HEK293 (cell line): ENCODE results near the gene NFS1.

Experiments used
- CTCF ChIA-PET: fragments of 350-600 bp; formaldehyde crosslinking; extraction: SDS; loops from one replicate; lab custom pipeline; 2021; ENCODE audit warnings: antibody characterized with exemption; lab: Yijun Ruan, JAX
- POLR2A ChIA-PET: fragments of 300-600 bp; formaldehyde crosslinking; extraction: SDS; loops from one replicate; lab custom pipeline; 2020; ENCODE audit warnings: antibody characterized with exemption, inconsistent platforms; lab: Yijun Ruan, JAX
- H3K27ac ChIP-seq: fragments of 200-500 bp; sonication (Bioruptor generic); 2 replicates; pipeline ENCODE4 v1.5.1; 2014; ENCODE audit warnings: low read depth, low read length, control low read depth, inconsistent platforms; ENCODE audit errors: extremely low read depth
- H3K36me3 ChIP-seq, 2 experiments: fragments of 200-500 bp in 1 of 2; sonication (Bioruptor generic) in 1 of 2; 1 replicate in 1 of 2; 2 replicates in 1 of 2; pipeline ENCODE4 v1.5.1; 2014 to 2017; ENCODE audit warnings: inconsistent platforms in 2 of 2, low read length in 2 of 2; ENCODE audit not compliant: control insufficient read depth in 2 of 2, insufficient read depth in 1 of 2
- H3K4me1 ChIP-seq: fragments of 200-500 bp; sonication (Bioruptor generic); 2 replicates; pipeline ENCODE4 v1.5.1; 2014; ENCODE audit warnings: mild to moderate bottlenecking, low read length, inconsistent platforms; ENCODE audit not compliant: control insufficient read depth, insufficient read depth
- H3K4me3 ChIP-seq: 2 replicates; pipeline ENCODE4 v1.5.1; 2011; ENCODE audit warnings: low read depth, mild to moderate bottlenecking, control low read depth, low read length, moderate library complexity
- H3K9me3 ChIP-seq: fragments of 200-500 bp; sonication (Bioruptor generic); 2 replicates; pipeline ENCODE4 v1.5.1; 2014; ENCODE audit warnings: low read depth, low read length, inconsistent platforms; ENCODE audit not compliant: control insufficient read depth, insufficient read depth
- HOXA7 ChIP-seq: sonication (generic); formaldehyde crosslinking; IDR thresholded peaks from 2 replicates; pipeline ENCODE4 v1.8.1; 2022; ENCODE audit warnings: missing genetic modification reagents, borderline replicate concordance
- HOXD13 ChIP-seq: sonication (generic); formaldehyde crosslinking; IDR thresholded peaks from 2 replicates; pipeline ENCODE4 v1.8.0; 2022; ENCODE audit warnings: missing genetic modification reagents, borderline replicate concordance
- IKZF3 ChIP-seq: fragments of 450-650 bp; IDR thresholded peaks from 2 replicates; pipeline ENCODE4 v1.5.0; 2018; ENCODE audit warnings: missing biosample characterization, mild to moderate bottlenecking, missing genetic modification characterization, moderate library complexity
- KLF7 ChIP-seq: fragments of 450-650 bp; formaldehyde crosslinking; IDR thresholded peaks from 2 replicates; pipeline ENCODE4 v1.5.1; 2016; ENCODE audit warnings: missing biosample characterization, missing genetic modification characterization, borderline replicate concordance
- PRDM1 ChIP-seq: fragments of 450-650 bp; formaldehyde crosslinking; IDR thresholded peaks from 2 replicates; pipeline ENCODE4; 2016; ENCODE audit warnings: missing biosample characterization, missing genetic modification characterization
- ZBTB17 ChIP-seq: fragments of 450-650 bp; formaldehyde crosslinking; IDR thresholded peaks from 2 replicates; pipeline ENCODE4 v1.5.1; 2016; ENCODE audit warnings: missing biosample characterization, missing genetic modification characterization
- ZFHX2 ChIP-seq: fragments of 450-650 bp; formaldehyde crosslinking; conservative IDR thresholded peaks from 2 replicates; pipeline ENCODE4 v1.5.1; 2016; ENCODE audit warnings: missing biosample characterization, missing genetic modification characterization
- ZNF433 ChIP-seq: fragments of 450-650 bp; formaldehyde crosslinking; IDR thresholded peaks from 2 replicates; pipeline ENCODE4 v1.5.1; 2016; ENCODE audit warnings: missing biosample characterization, missing genetic modification characterization, low read depth
- ZNF558 ChIP-seq: fragments of 450-650 bp; formaldehyde crosslinking; IDR thresholded peaks from 2 replicates; pipeline ENCODE4 v1.5.1; 2016; ENCODE audit warnings: missing biosample characterization, missing genetic modification characterization
- ZNF610 ChIP-seq: fragments of 450-650 bp; formaldehyde crosslinking; IDR thresholded peaks from 2 replicates; pipeline ENCODE4 v1.5.1; 2016; ENCODE audit warnings: missing biosample characterization, missing genetic modification characterization, borderline replicate concordance
- ZNF660 ChIP-seq: fragments of 450-650 bp; IDR thresholded peaks from 2 replicates; pipeline ENCODE4 v1.5.1; 2018; ENCODE audit warnings: missing biosample characterization, mild to moderate bottlenecking, missing genetic modification characterization
- ZNF664 ChIP-seq: fragments of 450-650 bp; formaldehyde crosslinking; IDR thresholded peaks from 2 replicates; pipeline ENCODE4 v1.5.1; 2016; ENCODE audit warnings: missing biosample characterization, missing genetic modification characterization
- TF ChIP-seq, protein P1 (sequence below): fragments of 450-650 bp; formaldehyde crosslinking; IDR thresholded peaks from 2 replicates; pipeline ENCODE4 v1.5.1; 2016; ENCODE audit warnings: missing biosample characterization, missing genetic modification characterization
- TF ChIP-seq, protein P2 (sequence below): fragments of 450-650 bp; formaldehyde crosslinking; IDR thresholded peaks from 2 replicates; pipeline ENCODE4 v1.5.1; 2017; ENCODE audit warnings: missing biosample characterization, missing genetic modification characterization

Gene NFS1

GRCh38 chr20:35741892-35742740 is 43.0 kb upstream of the NFS1 start, which contains the start of gene RBM39 (continued):
- peak; percentile 79 for TF ChIP-seq KLF7
- TF ChIP-seq ZNF610, result peak; percentile 48
- TF ChIP-seq ZNF558, result peak; percentile 65; the same call in 1 of the 2 replicates
- TF ChIP-seq ZFHX2 (tag by site-specific recombination), result peak; percentile 97
- TF ChIP-seq ZNF433 (tag by site-specific recombination), result no peak

DNA sequence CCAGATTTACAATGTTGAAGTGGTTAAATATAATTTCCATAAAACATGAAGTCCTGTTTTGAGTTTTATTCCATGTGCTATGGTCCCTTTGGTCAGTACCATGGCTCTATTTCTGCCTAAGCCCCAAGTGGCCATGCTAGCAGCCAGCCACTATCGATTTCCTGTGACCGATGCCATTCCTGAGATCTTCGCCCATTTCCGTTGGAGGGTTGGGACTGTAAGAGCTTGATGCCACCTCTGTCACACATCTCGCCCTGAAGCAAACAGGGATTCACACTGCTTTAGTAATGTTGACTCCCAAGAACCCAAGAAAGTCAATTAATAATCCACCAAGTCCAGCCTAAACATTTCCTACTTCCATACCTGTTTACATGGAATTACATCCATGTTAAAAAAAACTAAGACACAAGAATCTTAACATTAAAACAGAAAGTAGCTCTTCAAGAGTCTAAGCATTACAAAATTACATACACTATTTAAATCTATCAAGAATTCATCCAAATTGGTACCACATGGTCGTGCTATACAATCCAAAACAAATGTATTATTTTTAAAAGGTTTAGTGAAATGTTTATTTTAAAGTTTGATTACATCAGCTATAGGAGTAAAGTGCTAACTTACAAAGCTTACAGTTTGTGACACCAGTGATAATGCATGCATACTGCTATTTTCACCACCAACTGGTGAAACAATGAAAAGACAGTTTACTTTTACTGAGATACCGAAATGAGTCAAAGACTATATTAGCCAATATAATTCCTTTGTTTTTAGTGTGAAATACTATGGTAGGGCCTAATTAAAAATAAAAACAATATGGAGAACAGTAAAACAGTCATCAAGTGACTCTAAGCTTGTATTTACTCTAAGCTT is 40.4 kb upstream of the NFS1 start:
- CTCF ChIA-PET, result interaction anchor here (0.6 to 1.3 kb wide), 6 partner anchors 42 to 399 kb away, joined by 3 to 6 read pairs (median 4); partner anchors contain the start of gene SCAND1
- Histone ChIP-seq H3K9me3 (no peaks in the 10 kb centered on the region), H3K4me3 (peak overlapping the region; percentile 91), H3K36me3 (peaks cover 53 to 67% of the 10 kb centered on the region in 2 experiments), H3K27ac (no peak overlapping the region), H3K4me1 (peaks cover 4% of the 10 kb centered on the region)
- no peak for TF ChIP-seq HOXD13 (CRISPR knock-in tag)
- TF ChIP-seq, protein P1, sequence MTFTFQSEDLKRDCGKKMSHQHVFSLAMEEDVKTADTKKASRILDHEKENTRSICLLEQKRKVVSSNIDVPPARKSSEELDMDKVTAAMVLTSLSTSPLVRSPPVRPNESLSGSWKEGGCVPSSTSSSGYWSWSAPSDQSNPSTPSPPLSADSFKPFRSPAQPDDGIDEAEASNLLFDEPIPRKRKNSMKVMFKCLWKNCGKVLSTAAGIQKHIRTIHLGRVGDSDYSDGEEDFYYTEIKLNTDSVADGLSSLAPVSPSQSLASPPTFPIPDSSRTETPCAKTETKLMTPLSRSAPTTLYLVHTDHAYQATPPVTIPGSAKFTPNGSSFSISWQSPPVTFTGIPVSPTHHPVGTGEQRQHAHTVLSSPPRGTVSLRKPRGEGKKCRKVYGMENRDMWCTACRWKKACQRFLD, result no peak
- 0 out of 2 replicates have a peak, but pooled peaks have one; percentile 24 for TF ChIP-seq ZNF660 (tag by site-specific recombination)
- peak; percentile 60; the same call in 1 of the 2 replicates for TF ChIP-seq PRDM1 (tag by site-specific recombination)
- TF ChIP-seq, protein P2, sequence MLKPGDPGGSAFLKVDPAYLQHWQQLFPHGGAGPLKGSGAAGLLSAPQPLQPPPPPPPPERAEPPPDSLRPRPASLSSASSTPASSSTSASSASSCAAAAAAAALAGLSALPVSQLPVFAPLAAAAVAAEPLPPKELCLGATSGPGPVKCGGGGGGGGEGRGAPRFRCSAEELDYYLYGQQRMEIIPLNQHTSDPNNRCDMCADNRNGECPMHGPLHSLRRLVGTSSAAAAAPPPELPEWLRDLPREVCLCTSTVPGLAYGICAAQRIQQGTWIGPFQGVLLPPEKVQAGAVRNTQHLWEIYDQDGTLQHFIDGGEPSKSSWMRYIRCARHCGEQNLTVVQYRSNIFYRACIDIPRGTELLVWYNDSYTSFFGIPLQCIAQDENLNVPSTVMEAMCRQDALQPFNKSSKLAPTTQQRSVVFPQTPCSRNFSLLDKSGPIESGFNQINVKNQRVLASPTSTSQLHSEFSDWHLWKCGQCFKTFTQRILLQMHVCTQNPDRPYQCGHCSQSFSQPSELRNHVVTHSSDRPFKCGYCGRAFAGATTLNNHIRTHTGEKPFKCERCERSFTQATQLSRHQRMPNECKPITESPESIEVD (tag by site-specific recombination), result peak; percentile 52; the same call in 1 of the 2 replicates
- 0 out of 2 replicates have a peak, but pooled peaks have one; percentile 16 for TF ChIP-seq IKZF3 (tag by site-specific recombination)
- TF ChIP-seq ZNF664, result peak; percentile 96
- POLR2A ChIA-PET, result interaction anchor here (0.9 to 1.9 kb wide), 3 partner anchors 9 to 144 kb away, joined by 4 to 10 read pairs (median 4); no protein-coding TSS in a partner anchor

DNA sequence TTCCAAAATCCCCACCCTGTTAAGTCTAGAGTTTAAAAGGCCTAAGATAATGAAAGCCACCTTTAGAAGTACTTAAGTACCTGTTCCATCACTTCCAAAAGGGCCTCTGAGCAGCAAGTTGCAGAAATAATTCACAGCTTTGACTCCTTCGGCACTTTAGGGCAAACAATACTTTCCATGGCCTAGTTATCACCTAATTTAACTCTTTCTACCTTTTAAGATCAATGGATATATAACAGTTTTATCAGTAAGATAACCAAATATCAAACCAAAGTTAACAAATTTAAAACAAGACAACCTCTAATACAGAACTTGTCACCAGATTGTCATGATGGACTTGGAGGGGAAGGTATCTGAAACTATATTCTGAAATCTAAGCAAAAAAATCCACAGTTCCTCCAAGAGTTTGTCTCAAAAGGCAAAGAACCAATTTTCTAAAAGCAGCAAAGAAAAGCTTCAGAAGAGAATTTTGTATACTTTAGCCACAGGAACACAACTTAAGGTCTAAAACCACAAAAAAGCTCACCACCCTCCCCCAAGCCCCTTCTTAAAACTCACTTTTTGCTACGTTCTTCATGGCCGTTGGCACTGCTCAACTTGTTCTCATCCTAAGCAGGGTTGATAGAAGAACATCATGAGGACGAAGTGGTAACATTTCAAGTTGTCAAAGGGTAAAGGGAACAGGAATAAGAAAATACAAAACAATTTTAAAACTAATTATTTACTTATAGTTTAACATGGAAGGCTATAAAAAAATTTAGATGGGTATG is 39.4 kb upstream of the NFS1 start:
- peaks cover 59 to 76% of the 10 kb centered on the region in 2 experiments for H3K36me3 ChIP-seq
- CTCF ChIA-PET, result interaction anchor here (0.6 kb wide), 1 partner anchor 149 kb away, joined by 4 read pairs; no protein-coding TSS in a partner anchor
- H3K4me3 ChIP-seq, result no peak overlapping the region
- no peaks in the 10 kb centered on the region for H3K9me3 ChIP-seq
- POLR2A ChIA-PET, result no interaction called here
- peaks cover 4% of the 10 kb centered on the region for H3K4me1 ChIP-seq
- H3K27ac ChIP-seq, result no peak overlapping the region
- TF ChIP-seq ZBTB17 (tag by site-specific recombination), result no peak
- no peak for TF ChIP-seq HOXA7 (CRISPR knock-in tag)
